ENCODE measurements around the gene SPDYE1.
"Not testable (repeated sequence)": the region's sequence is repeated elsewhere in the genome, so short reads cannot be mapped to it uniquely, and the experiment has no call there.

The SPDYE1 gene

GRCh38 chr7:43997532-43997931 lies at the start of gene SPDYE1:
Gene SPDYE1, plus strand, starts transcription at chr7:43997897. Its CDS starts 2,053 bp downstream, at chr7:43999950.
- DNase-seq = not testable (repeated sequence)

- no peak for DNase-seq
These were observed 45.7 kb upstream of the SPDYE1 start for GRCh38 chr7:43952028-43952427.

GRCh38 chr7:43953071-43953470 lies 44.6 kb upstream of the SPDYE1 start:
- no peak for DNase-seq

- DNase-seq = peak; percentile 6
These were observed 43.0 kb upstream of the SPDYE1 start for GRCh38 chr7:43954524-43955228.

DNA sequence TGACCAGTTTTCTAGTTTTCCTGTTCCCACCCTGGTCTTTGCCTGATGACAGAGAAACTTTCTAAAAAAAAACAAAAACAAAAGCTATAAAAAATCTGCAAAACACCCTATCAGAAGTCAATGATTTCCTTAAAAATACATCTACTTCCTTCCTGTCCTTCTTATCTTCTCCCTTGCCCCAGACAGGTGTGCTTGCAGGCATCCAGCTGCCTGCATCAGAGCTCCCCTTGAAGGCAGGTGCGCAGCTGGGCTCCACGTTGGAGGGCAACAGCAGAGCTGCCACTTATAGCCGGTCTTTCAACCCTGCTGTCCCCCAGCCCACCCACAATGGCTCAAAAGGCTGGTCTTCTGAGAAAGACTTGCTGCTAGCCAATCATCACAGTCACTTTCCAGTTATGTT lies 41.7 kb upstream of the SPDYE1 start:
- no peak for DNase-seq

- DNase-seq = no peak
These were observed 36.8 kb upstream of the SPDYE1 start for GRCh38 chr7:43960933-43961332.

GRCh38 chr7:43966392-43966791 lies 31.3 kb upstream of the SPDYE1 start:
- DNase-seq = not testable (repeated sequence)

DNA sequence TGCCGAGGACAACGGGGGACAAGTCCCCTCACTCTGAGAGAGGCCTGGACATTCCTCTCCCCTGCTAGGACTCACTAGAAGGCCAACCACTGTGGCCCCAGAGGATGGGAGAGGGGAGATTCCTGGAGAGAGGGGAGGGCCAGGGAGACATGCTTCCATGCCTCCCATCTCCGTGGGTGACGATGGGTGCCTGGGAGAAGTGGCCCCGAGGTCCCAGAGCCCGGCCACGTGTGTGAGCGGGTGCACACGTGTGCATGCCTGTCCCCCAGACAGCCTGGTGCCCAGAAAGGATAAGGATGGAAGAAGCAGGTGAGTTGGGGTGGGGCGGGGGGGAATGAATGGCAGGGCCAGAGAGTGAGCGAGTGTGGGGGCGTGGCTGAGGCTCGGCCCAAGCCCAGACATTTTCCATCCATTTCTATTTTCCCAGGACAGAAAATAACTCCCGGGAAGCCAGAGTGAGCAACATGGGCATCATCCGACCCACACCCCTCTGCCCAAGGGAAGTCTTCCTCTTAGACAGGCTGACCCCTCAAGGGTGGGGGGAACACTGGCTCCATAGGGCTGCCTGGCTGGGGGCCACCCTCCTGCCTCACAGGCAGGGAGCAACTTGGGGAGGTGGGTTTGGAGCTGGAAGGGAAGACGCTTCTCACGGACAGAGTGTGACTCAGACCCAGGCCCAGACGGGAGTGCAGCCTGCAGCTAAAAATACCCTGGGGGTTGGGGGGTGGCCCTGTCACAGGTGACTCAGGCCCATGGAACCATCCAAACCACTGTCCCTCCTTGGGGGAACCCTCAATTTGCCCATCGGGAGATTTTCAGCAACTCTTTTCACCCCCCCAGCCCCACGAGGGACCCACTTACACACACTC lies 29.3 kb upstream of the SPDYE1 start:
- DNase-seq = not testable (repeated sequence)

DNA sequence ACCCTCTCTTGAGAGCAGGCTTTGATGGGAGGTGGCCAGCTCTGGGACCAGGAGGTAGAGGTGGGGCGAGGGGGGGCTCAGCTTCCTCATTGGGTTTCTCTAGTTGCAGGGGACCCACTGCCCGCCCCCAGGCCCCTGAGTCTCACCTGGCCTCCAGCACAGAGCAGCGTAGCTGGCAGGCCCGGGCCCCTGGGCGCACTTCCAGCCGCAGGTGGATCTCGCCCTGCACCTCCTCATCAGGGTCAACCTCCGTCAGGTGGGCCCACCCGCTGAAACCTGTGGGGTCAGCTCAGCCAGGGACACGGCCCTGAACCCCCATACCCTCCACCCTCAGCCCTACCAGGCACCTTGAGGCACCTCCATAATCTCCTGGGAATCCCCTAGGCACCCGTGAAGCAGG lies 28.1 kb upstream of the SPDYE1 start:
- DNase-seq = not testable (repeated sequence)

- not testable (repeated sequence) for DNase-seq
These were observed 27.0 kb upstream of the SPDYE1 start for GRCh38 chr7:43970698-43971097.

DNA sequence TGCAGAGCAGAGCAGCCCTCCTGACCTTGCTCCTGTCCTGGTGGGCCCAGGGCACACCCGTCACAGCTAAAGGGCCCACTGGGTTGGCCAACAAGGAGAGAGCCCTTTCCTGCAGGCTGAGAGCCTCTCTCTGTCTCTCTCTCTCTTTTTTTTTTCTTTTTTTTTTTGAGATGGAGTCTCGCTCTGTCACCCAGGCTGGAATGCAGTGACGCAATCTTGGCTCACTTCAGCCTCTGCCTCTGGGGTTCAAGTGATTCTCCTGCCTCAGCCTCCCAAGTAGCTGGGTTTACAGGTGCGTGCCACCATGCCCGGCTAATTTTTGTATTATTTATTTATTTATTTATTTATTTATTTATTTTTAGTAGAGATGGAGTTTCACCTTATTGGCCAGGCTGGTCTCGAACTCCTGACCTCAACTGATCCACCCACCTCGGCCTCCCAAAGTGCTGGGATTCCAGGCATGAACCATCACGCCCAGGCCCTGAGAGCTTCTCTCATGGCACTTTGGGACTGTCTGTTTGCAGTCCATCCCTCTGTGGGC lies 23.6 kb upstream of the SPDYE1 start:
- DNase-seq = not testable (repeated sequence)

- DNase-seq = not testable (repeated sequence)
These were observed 22.8 kb upstream of the SPDYE1 start for GRCh38 chr7:43974725-43975482.

DNA sequence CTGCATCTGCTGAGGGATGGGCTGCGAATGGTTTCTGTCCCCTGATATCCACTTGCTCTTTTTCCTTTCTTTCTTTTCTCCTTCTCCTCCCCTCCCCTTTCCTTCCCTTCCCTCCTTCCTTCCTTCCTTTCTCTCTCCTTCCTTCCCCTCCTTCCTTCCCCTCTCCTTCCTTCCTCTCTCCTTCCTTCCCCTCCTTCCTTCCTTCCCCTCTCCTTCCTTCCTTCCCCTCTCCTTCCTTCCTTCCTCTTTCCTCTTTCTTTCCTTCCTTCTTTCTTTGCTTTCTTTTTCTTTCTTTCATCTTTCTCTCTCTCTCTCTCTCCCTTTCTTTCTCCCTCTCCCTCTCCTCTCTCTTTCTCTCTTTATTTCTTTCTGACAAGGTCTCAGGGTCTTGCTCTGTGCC lies 20.2 kb upstream of the SPDYE1 start:
- no peak for DNase-seq

- not testable (repeated sequence) for DNase-seq
These were observed 19.6 kb upstream of the SPDYE1 start for GRCh38 chr7:43978102-43978501.

- not testable (repeated sequence) for DNase-seq
These were observed 14.8 kb upstream of the SPDYE1 start for GRCh38 chr7:43982848-43983247.

DNA sequence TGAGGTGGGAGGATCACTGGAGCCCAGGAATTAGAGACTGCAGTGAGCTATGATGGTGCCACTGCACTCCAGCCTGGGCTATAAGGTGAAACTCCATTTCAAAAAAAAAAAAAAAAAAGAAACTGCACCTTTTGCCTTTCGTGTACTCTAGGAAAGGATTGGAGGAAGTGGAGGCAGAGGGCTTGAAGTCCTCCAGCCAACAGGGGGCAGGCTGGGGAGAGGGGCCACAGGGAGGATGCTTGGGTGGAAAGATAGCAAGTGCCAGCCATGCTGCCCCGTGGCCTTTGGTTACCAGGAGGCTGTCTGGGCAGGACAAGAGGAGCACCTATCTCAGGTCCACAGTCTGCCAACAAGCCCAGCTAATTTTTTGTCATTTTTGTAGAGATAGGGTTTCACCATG lies 14.0 kb upstream of the SPDYE1 start:
- not testable (repeated sequence) for DNase-seq

GRCh38 chr7:43985904-43986864 lies 11.5 kb upstream of the SPDYE1 start:
- not testable (repeated sequence) for DNase-seq

- DNase-seq = not testable (repeated sequence)
These were observed 10.2 kb upstream of the SPDYE1 start for GRCh38 chr7:43987476-43987875.

DNA sequence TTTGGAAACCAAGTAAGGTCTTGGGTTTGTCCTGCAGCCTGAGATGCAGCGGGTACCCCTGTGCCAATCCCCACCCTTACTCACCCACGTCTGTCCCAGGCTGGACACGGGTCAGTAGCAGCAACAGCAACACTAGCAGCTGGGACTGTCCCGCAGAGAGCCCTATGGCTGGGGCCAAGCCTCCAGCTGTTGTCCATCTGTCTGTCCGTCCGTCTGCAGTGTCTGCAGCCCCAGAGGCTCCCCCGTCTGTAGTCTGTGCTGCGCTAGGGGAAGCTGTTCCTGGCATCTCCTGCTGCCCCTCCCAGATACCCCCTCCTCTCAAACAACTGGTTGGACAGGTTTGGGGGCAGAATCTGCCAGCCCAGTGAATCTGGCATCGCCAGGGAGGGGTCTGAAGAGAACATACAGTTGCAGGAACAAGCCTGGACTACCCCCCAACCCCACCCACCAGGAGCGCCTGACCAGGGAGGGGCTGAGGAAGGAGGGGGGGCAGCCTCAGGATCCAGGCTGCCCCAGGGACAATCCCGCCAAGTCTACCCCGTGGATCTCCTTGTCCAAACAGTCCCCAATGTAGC lies 7.6 kb upstream of the SPDYE1 start:
- DNase-seq = not testable (repeated sequence)

- DNase-seq = not testable (repeated sequence)
These were observed 6.9 kb upstream of the SPDYE1 start for GRCh38 chr7:43990829-43991228.

DNA sequence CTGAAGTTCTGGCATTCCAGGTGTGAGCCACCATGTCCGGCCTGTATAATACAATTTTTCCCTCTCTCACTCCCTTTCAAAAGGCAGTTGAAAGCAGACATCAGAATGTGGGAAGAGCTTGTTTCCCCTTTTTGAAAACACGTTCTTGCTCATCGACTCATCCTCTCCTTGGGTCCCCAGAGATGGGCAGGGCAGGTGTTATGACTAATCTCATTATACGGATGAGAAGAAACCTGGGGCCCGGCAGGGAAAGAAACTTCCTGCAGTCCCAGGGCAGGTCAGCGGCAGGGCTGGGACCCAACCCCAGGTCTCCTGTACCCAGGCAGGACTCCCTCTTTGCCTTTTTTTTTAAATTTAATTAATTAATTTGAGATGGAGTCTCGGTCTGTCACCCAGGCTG lies 4.8 kb upstream of the SPDYE1 start:
- DNase-seq = not testable (repeated sequence)
